ENCODE data around the gene ALOXE3.

DNA sequence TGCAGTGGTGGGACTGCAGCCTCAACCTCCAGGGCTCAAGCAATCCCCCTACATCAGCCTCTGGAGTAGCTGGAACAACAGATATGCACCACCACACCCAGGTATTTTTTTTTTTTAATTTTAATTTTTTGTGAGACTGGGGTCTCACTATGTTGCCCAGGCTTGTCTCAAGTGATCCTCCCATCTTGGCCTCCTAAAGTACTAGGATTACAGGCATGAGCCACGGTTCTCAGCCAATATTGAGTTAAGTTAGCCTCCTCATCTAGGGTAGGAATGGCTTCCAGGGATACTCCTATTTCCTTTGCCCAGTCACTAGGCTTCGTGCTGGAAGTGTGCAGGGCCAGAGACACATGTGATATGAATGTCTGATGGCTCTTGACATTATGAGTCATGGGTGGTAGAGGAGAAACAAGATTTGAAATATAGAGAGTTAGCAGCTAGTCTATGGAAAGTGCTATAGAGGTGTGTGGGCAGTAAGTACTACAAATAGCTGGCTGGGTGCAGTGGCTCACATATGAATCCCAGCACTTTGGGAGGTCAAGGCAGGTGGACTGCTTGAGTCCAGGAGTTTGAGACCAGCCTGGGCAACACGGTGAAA lies 13.6 kb upstream of the ALOXE3 start:
- no peak for TF ChIP-seq EZH2 (IDR thresholded peaks at IDR 0.05; ENCODE audit: borderline replicate concordance, low read length)
- TF ChIP-seq, protein P1, sequence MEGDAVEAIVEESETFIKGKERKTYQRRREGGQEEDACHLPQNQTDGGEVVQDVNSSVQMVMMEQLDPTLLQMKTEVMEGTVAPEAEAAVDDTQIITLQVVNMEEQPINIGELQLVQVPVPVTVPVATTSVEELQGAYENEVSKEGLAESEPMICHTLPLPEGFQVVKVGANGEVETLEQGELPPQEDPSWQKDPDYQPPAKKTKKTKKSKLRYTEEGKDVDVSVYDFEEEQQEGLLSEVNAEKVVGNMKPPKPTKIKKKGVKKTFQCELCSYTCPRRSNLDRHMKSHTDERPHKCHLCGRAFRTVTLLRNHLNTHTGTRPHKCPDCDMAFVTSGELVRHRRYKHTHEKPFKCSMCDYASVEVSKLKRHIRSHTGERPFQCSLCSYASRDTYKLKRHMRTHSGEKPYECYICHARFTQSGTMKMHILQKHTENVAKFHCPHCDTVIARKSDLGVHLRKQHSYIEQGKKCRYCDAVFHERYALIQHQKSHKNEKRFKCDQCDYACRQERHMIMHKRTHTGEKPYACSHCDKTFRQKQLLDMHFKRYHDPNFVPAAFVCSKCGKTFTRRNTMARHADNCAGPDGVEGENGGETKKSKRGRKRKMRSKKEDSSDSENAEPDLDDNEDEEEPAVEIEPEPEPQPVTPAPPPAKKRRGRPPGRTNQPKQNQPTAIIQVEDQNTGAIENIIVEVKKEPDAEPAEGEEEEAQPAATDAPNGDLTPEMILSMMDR (IDR thresholded peaks at IDR 0.05; ENCODE audit: low read length) = no peak
